ENCODE results near the gene E2F8. TPM values are rescaled to one million over a fixed set of nuclear protein-coding genes. Genes with fewer than 3 reads are reported as not detected.
A peak's percentile ranks its signal among the peaks of the same experiment; 100 is the strongest.

Gene E2F8
- total and polyA plus RNA-seq, 9 of the 15 experiments (the other 6 are each of a cell fraction or from before 2014, with no cell fraction given): 6.9 to 23.6 (median 12.1) TPM

GRCh38 chr11:19241260-19242178 is 774 bp upstream of the E2F8 start (continued):
- TF ChIP-seq ZNF395 (CRISPR knock-in tag; IDR thresholded peaks at IDR 0.05): 0 out of 2 replicates have a peak, but pooled peaks have one; percentile 62
- TF ChIP-seq IRF1 (CRISPR knock-in tag; IDR thresholded peaks at IDR 0.05; ENCODE audit: borderline replicate concordance): no peak
- TF ChIP-seq, protein P1, sequence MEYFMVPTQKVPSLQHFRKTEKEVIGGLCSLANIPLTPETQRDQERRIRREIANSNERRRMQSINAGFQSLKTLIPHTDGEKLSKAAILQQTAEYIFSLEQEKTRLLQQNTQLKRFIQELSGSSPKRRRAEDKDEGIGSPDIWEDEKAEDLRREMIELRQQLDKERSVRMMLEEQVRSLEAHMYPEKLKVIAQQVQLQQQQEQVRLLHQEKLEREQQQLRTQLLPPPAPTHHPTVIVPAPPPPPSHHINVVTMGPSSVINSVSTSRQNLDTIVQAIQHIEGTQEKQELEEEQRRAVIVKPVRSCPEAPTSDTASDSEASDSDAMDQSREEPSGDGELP (CRISPR knock-in tag; IDR thresholded peaks at IDR 0.05; ENCODE audit: borderline replicate concordance): 0 out of 2 replicates have a peak, but pooled peaks have one; percentile 3
- TF ChIP-seq, protein P2, sequence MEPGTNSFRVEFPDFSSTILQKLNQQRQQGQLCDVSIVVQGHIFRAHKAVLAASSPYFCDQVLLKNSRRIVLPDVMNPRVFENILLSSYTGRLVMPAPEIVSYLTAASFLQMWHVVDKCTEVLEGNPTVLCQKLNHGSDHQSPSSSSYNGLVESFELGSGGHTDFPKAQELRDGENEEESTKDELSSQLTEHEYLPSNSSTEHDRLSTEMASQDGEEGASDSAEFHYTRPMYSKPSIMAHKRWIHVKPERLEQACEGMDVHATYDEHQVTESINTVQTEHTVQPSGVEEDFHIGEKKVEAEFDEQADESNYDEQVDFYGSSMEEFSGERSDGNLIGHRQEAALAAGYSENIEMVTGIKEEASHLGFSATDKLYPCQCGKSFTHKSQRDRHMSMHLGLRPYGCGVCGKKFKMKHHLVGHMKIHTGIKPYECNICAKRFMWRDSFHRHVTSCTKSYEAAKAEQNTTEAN (CRISPR knock-in tag; IDR thresholded peaks at IDR 0.05): no peak
- no peak; the same call in 1 of the 2 replicates for TF ChIP-seq CBX1 (IDR thresholded peaks at IDR 0.05; ENCODE audit: low read depth)
- no peak for TF ChIP-seq YBX1 (IDR thresholded peaks at IDR 0.05)
- no peak for TF ChIP-seq ZNF551 (CRISPR knock-in tag; IDR thresholded peaks at IDR 0.05)
- no peak for TF ChIP-seq ZNF780A (CRISPR knock-in tag; IDR thresholded peaks at IDR 0.05)
- TF ChIP-seq, protein P3, sequence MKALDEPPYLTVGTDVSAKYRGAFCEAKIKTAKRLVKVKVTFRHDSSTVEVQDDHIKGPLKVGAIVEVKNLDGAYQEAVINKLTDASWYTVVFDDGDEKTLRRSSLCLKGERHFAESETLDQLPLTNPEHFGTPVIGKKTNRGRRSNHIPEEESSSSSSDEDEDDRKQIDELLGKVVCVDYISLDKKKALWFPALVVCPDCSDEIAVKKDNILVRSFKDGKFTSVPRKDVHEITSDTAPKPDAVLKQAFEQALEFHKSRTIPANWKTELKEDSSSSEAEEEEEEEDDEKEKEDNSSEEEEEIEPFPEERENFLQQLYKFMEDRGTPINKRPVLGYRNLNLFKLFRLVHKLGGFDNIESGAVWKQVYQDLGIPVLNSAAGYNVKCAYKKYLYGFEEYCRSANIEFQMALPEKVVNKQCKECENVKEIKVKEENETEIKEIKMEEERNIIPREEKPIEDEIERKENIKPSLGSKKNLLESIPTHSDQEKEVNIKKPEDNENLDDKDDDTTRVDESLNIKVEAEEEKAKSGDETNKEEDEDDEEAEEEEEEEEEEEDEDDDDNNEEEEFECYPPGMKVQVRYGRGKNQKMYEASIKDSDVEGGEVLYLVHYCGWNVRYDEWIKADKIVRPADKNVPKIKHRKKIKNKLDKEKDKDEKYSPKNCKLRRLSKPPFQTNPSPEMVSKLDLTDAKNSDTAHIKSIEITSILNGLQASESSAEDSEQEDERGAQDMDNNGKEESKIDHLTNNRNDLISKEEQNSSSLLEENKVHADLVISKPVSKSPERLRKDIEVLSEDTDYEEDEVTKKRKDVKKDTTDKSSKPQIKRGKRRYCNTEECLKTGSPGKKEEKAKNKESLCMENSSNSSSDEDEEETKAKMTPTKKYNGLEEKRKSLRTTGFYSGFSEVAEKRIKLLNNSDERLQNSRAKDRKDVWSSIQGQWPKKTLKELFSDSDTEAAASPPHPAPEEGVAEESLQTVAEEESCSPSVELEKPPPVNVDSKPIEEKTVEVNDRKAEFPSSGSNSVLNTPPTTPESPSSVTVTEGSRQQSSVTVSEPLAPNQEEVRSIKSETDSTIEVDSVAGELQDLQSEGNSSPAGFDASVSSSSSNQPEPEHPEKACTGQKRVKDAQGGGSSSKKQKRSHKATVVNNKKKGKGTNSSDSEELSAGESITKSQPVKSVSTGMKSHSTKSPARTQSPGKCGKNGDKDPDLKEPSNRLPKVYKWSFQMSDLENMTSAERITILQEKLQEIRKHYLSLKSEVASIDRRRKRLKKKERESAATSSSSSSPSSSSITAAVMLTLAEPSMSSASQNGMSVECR (CRISPR knock-in tag; IDR thresholded peaks at IDR 0.05): peak; percentile 58; the same call in 1 of the 2 replicates
- 0 out of 2 replicates have a peak, but pooled peaks have one; percentile 30 for TF ChIP-seq CGGBP1 (CRISPR knock-in tag; IDR thresholded peaks at IDR 0.05)
- TF ChIP-seq CREB1 (IDR thresholded peaks at IDR 0.05): 0 out of 2 replicates have a peak, but pooled peaks have one; percentile 5
- no peak for TF ChIP-seq CREB1 (CRISPR knock-in tag; IDR thresholded peaks at IDR 0.05)
- TF ChIP-seq NFE2L1 (tag; IDR thresholded peaks at IDR 0.05; ENCODE audit: borderline replicate concordance, low read depth): no peak
- TF ChIP-seq SAFB (IDR thresholded peaks at IDR 0.05; ENCODE audit: borderline replicate concordance, low read depth, low read length): no peak
- no peak for TF ChIP-seq NFE2 (IDR thresholded peaks at IDR 0.05; ENCODE audit: low read depth)
- TF ChIP-seq, protein P4, sequence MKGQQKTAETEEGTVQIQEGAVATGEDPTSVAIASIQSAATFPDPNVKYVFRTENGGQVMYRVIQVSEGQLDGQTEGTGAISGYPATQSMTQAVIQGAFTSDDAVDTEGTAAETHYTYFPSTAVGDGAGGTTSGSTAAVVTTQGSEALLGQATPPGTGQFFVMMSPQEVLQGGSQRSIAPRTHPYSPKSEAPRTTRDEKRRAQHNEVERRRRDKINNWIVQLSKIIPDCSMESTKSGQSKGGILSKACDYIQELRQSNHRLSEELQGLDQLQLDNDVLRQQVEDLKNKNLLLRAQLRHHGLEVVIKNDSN (CRISPR knock-in tag; IDR thresholded peaks at IDR 0.05): no peak

Data from K562 (cell line).